Measurements from ENCODE around the gene TEDC1. TPM values are rescaled to one million over a fixed set of nuclear protein-coding genes. Genes with fewer than 3 reads are reported as not detected.

The TEDC1 gene
- total RNA-seq, 1 experiment from 2014 or later = 26.2 TPM

GRCh38 chr14:105492971-105493871 lies 2.2 kb downstream of the TEDC1 start:
- H2BK20ac ChIP-seq (ENCODE audit: low read depth, low read length, poor library complexity, severe bottlenecking) = no peak overlapping the region
- peaks cover 4 to 12% of the 10 kb centered on the region in 2 experiments for H3K4me1 Mint-ChIP-seq
- no peak overlapping the region for H3K9ac ChIP-seq (ENCODE audit: extremely low read depth, insufficient read length, low read length)
- peaks cover 0 to 5% (median 0%) of the 10 kb centered on the region in 3 experiments; a peak in 3 of 7 replicates for H3K36me3 Mint-ChIP-seq (ENCODE audit: insufficient read depth in 1 of 3, low read depth in 3 of 3)
- no peak overlapping the region for H2BK15ac ChIP-seq (ENCODE audit: low read depth, low read length)
- no peak overlapping the region for H3K23ac ChIP-seq (ENCODE audit: insufficient read length, low read depth, low read length)
- H3K23me2 ChIP-seq (ENCODE audit: insufficient read length, low read depth, low read length, poor library complexity, severe bottlenecking) = peaks cover 3% of the 10 kb centered on the region
- no peak overlapping the region for H3K18ac ChIP-seq (ENCODE audit: insufficient read length, low read depth, low read length)
- no peak overlapping the region for H3K14ac ChIP-seq (ENCODE audit: insufficient read depth, low read length)
- no peaks in the 10 kb centered on the region for H3K9me3 ChIP-seq (ENCODE audit: control insufficient read depth, low read depth, low read length)
- H3K27ac ChIP-seq (ENCODE audit: insufficient read length, low read depth, low read length) = no peak overlapping the region
- H3K4me1 ChIP-seq (ENCODE audit: insufficient read depth, low read length) = no peaks in the 10 kb centered on the region
- H4K20me1 ChIP-seq (ENCODE audit: control insufficient read depth, insufficient read depth, insufficient read length) = no peaks in the 10 kb centered on the region
- no peak overlapping the region for H2BK5ac ChIP-seq (ENCODE audit: insufficient read length, low read length)
- H3K79me1 ChIP-seq (ENCODE audit: insufficient read depth, low read depth, low read length, poor library complexity, severe bottlenecking) = no peaks in the 10 kb centered on the region
- H3K79me2 ChIP-seq (ENCODE audit: insufficient read depth, low read length) = no peaks in the 10 kb centered on the region
- H3K9me3 Mint-ChIP-seq = peaks cover 0 to 4% of the 10 kb centered on the region in 2 experiments; a peak in 1 of 5 replicates
- peaks cover 4% of the 10 kb centered on the region; the same call in 1 of the 2 replicates for H3K27me3 ChIP-seq (ENCODE audit: insufficient read depth, low read length)
- no peak overlapping the region for H2BK12ac ChIP-seq (ENCODE audit: insufficient read length, low read depth, low read length)
- no peak overlapping the region for H3T11ph ChIP-seq (ENCODE audit: low read length)
- H3K27me3 Mint-ChIP-seq (ENCODE audit: low read depth) = peaks cover 14% of the 10 kb centered on the region
- no peak overlapping the region for H2AFZ ChIP-seq (ENCODE audit: low read length)
- H4K91ac ChIP-seq (ENCODE audit: insufficient read length, low read depth, low read length) = no peak overlapping the region
- no peak overlapping the region for H4K8ac ChIP-seq (replicated peaks; ENCODE audit: insufficient read length, low read depth, low read length)
- no peak overlapping the region for H3K27ac Mint-ChIP-seq
- H3K4ac ChIP-seq (ENCODE audit: low read depth, low read length) = no peak overlapping the region
- no peak overlapping the region for H4K5ac ChIP-seq (ENCODE audit: insufficient read length, low read depth, low read length)
- H2AK5ac ChIP-seq (ENCODE audit: insufficient read length, low read length) = no peak overlapping the region
- no peak overlapping the region for H2BK120ac ChIP-seq (ENCODE audit: low read depth, low read length, poor library complexity, severe bottlenecking)
- DNase-seq = peak; percentile 25
- no CpG with 5 or more reads among the region's 20 CpGs for WGBS (ENCODE audit: extremely low coverage, insufficient read length, low lambda C conversion rate)
- peak; percentile 17; the same call in 1 of the 3 replicates for TF ChIP-seq CTCF (conservative IDR thresholded peaks at IDR 0.05)
- no peak overlapping the region for H3K4me2 ChIP-seq (ENCODE audit: insufficient read depth, insufficient read length, low read length)
- no peak overlapping the region for H3K56ac ChIP-seq (ENCODE audit: insufficient read length, low read depth, low read length)
- H3K4me3 Mint-ChIP-seq = no peak overlapping the region

All from H9 (cell line).